IMR-90 (cell line): ENCODE results near the gene NEAT1. TPM values are rescaled to one million over a fixed set of nuclear protein-coding genes. Genes with fewer than 3 reads are reported as not detected.
A peak's percentile ranks its signal among the peaks of the same experiment; 100 is the strongest.

Experiments used
- CHD1 ChIP-seq: IDR thresholded peaks from 2 replicates; pipeline ENCODE4 v1.6.1; 2012; ENCODE audit warnings: low read depth, low read length, improper control_type of control experiment
- MAFK ChIP-seq: IDR thresholded peaks from 2 replicates; pipeline ENCODE4 v1.6.1; 2012; ENCODE audit warnings: low read depth, low read length, improper control_type of control experiment
- NFE2L2 ChIP-seq: fragments of 150-350 bp; IDR thresholded peaks from 2 replicates; pipeline ENCODE4 v1.6.1; 2016; ENCODE audit warnings: low read depth, mild to moderate bottlenecking, low read length
- polyA plus RNA-seq, 3 experiments: library from polyadenylated mRNA; depleted of rRNA; stranded (reverse); fragments of >200 nt; gene quantifications; 2 replicates each; pipeline ENCODE4 v1.2.3, GENCODE V29; 2012; ENCODE audit warnings: low replicate concordance in 1 of 3
- total RNA-seq: library from RNA; depleted of rRNA; stranded (reverse); fragments of >200 nt; gene quantifications from 2 replicates; pipeline ENCODE4 v1.2.3, GENCODE V29; 2012

NEAT1 gene
- total and polyA plus RNA-seq, 2 of the 4 experiments (the other 2 are of a cell fraction) = 30.1 to 114 TPM

DNA sequence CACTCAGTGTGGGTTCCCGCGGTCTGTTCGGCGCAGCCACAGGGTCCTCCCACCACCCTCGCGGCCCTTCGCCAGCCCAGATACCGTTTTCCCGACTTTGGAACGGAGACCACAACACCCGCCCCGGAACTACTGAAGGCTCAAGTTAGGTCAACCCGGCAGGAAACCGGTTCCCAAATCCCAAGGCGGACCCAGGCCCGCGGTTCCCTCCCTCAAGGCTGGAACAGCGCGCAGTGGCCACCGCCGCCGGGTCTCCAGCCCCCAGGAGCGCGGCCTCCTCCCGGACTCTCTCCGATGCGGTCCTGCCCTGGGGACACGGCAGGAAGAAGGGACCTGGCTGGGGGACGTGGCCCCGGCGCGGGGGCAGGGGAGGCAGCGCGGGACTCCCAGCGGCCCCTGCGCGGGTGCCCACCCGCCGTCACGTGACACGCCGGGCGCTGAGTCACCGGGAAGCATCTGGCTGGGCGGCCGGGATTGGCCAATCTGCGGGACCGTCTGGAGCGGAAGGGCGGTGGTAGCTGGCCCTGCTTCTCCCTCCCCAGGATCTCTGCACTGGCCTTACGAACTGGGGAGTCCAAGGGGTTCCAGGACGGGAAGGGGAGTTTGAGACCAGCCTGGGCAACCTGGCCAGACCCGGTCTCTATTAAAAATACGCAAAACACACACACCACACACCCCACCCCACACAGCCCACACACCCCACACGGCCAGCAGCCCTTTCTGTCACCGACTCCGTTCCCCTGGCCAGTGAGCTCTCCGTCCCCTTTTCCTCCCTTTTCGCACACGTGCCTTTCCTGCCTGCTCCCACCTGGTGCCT, 54.8 kb downstream of the NEAT1 start (continued):
- no peak for TF ChIP-seq MAFK
- no peak for TF ChIP-seq CHD1
- TF ChIP-seq NFE2L2 = peak; percentile 65; the same call in 1 of the 2 replicates
